ENCODE results near the gene RALGPS1. TPM values are rescaled to one million over a fixed set of nuclear protein-coding genes. Genes with fewer than 3 reads are reported as not detected.

The RALGPS1 gene
- total RNA-seq, 1 experiment from 2014 or later, result 28.5 TPM

- TF ChIP-seq ELF4 (CRISPR knock-in tag; IDR thresholded peaks at IDR 0.05; ENCODE audit: low read depth) (no peak), RORB (CRISPR knock-in tag; IDR thresholded peaks at IDR 0.05) (no peak), FOXP4 (CRISPR knock-in tag; IDR thresholded peaks at IDR 0.05) (no peak), RELA (CRISPR knock-in tag; IDR thresholded peaks at IDR 0.05; ENCODE audit: borderline replicate concordance) (no peak), TP53 (CRISPR knock-in tag; IDR thresholded peaks at IDR 0.05) (no peak), JAZF1 (CRISPR knock-in tag; IDR thresholded peaks at IDR 0.05) (no peak)
Observed at GRCh38 chr9:127167560-127168326, 253.2 kb downstream of the RALGPS1 start (continued).

- Mint-ChIP-seq H3K4me1 (peaks cover 18% of the 10 kb centered on the region), H3K4me3 (no peak overlapping the region), H3K36me3 (no peaks in the 10 kb centered on the region; the same call in 1 of the 2 replicates), H3K27ac (no peak overlapping the region), H3K9me3 (no peaks in the 10 kb centered on the region), H3K27me3 (ENCODE audit: low read depth) (no peaks in the 10 kb centered on the region)
- ChIA-PET POLR2A (no interaction called here), CTCF (interaction anchor here (1.4 kb wide), 1 partner anchor 10 kb away, joined by 4 read pairs; no protein-coding TSS in a partner anchor)
- TF ChIP-seq HMGA2 (CRISPR knock-in tag; IDR thresholded peaks at IDR 0.05) (no peak), ZNF423 (CRISPR knock-in tag; IDR thresholded peaks at IDR 0.05) (no peak), ZNF232 (CRISPR knock-in tag; IDR thresholded peaks at IDR 0.05) (no peak), CBFB (CRISPR knock-in tag; IDR thresholded peaks at IDR 0.05; ENCODE audit: low read depth) (no peak), MXD4 (CRISPR knock-in tag; IDR thresholded peaks at IDR 0.05; ENCODE audit: borderline replicate concordance) (no peak), E2F1 (CRISPR knock-in tag; IDR thresholded peaks at IDR 0.05) (no peak), FOXP4 (CRISPR knock-in tag; IDR thresholded peaks at IDR 0.05) (no peak), ERG (CRISPR knock-in tag; IDR thresholded peaks at IDR 0.05) (no peak)
- DNase-seq (ENCODE audit: low spot score), result no peak
- ATAC-seq, result no peak
Observed at GRCh38 chr9:127168756-127169574, 254.4 kb downstream of the RALGPS1 start.

GRCh38 chr9:127169575-127169883 is 254.9 kb downstream of the RALGPS1 start:
- Mint-ChIP-seq H3K4me3 (no peak overlapping the region), H3K9me3 (no peaks in the 10 kb centered on the region), H3K27me3 (ENCODE audit: low read depth) (no peaks in the 10 kb centered on the region), H3K4me1 (peaks cover 18% of the 10 kb centered on the region), H3K36me3 (no peaks in the 10 kb centered on the region; the same call in 1 of the 2 replicates), H3K27ac (no peak overlapping the region)
- DNase-seq (ENCODE audit: low spot score) (no peak), ATAC-seq (no peak)
- CTCF ChIA-PET, result interaction anchor here (1.4 kb wide), 1 partner anchor 10 kb away, joined by 4 read pairs; no protein-coding TSS in a partner anchor
- POLR2A ChIA-PET, result no interaction called here
- no peak for TF ChIP-seq IRF1 (CRISPR knock-in tag; IDR thresholded peaks at IDR 0.05)
- no peak for TF ChIP-seq NR3C1 (CRISPR knock-in tag; conservative IDR thresholded peaks at IDR 0.05; ENCODE audit: low read depth)
- TF ChIP-seq SMAD4 (CRISPR knock-in tag; IDR thresholded peaks at IDR 0.05), result no peak
- no peak for TF ChIP-seq MXD4 (CRISPR knock-in tag; IDR thresholded peaks at IDR 0.05; ENCODE audit: borderline replicate concordance)
- no peak for TF ChIP-seq USF2 (CRISPR knock-in tag; IDR thresholded peaks at IDR 0.05)
- no peak for TF ChIP-seq GRHL2 (CRISPR knock-in tag; IDR thresholded peaks at IDR 0.05; ENCODE audit: insufficient replicate concordance, severe bottlenecking)
- no peak for TF ChIP-seq SMAD3 (CRISPR knock-in tag; IDR thresholded peaks at IDR 0.05; ENCODE audit: borderline replicate concordance)
- TF ChIP-seq ZNF232 (CRISPR knock-in tag; IDR thresholded peaks at IDR 0.05), result no peak
- no peak for TF ChIP-seq NR2C2 (CRISPR knock-in tag; IDR thresholded peaks at IDR 0.05)
- TF ChIP-seq ZNF423 (CRISPR knock-in tag; IDR thresholded peaks at IDR 0.05), result no peak
- TF ChIP-seq RELA (CRISPR knock-in tag; IDR thresholded peaks at IDR 0.05; ENCODE audit: borderline replicate concordance), result no peak
- TF ChIP-seq KAT7 (CRISPR knock-in tag; IDR thresholded peaks at IDR 0.05; ENCODE audit: borderline replicate concordance), result no peak
- TF ChIP-seq SP1 (CRISPR knock-in tag; conservative IDR thresholded peaks at IDR 0.05), result no peak
- TF ChIP-seq JAZF1 (CRISPR knock-in tag; IDR thresholded peaks at IDR 0.05), result no peak
- no peak for TF ChIP-seq IRF2 (CRISPR knock-in tag; IDR thresholded peaks at IDR 0.05; ENCODE audit: borderline replicate concordance, low read depth)
- no peak for TF ChIP-seq ZNF671 (CRISPR knock-in tag; IDR thresholded peaks at IDR 0.05)
